Gastrocnemius medialis (tissue), 4 donors: Measurements from ENCODE around the gene RAD51B. TPM values are rescaled to one million over a fixed set of nuclear protein-coding genes. Genes with fewer than 3 reads are reported as not detected.

Experiments used
- ATAC-seq, 2 donors: fragments of 150-250 bp; one replicate each; pipeline ENCODE4 v1.9.1; 2016
- DNase-seq, 2 donors: peaks; one replicate each; pipeline ENCODE4 v3.0.0-alpha.2; 2019
- H3K27ac ChIP-seq, 4 donors: fragments of 200-600 bp; sonication (generic); 1 replicate in 1 of 4; 2 replicates in 3 of 4; pipeline ENCODE4 v1.5.1; 2016 to 2018; ENCODE audit warnings: mild to moderate bottlenecking in 2 of 4, moderate library complexity in 1 of 4
- H3K27me3 ChIP-seq, 3 donors: fragments of 200-600 bp; sonication (generic) in 2 of 3; 1 replicate in 1 of 3; 2 replicates in 2 of 3; pipeline versions ENCODE4 v1.5.1 to v1.6.0; 2016 to 2019; ENCODE audit warnings: mild to moderate bottlenecking in 1 of 3, moderate library complexity in 1 of 3
- H3K36me3 ChIP-seq, 2 donors: fragments of 200-600 bp; sonication (generic) in 1 of 2; one replicate each; pipeline ENCODE4 v1.5.1; 2017 to 2018
- H3K4me1 ChIP-seq, 2 donors: fragments of 200-600 bp; sonication (generic) in 1 of 2; one replicate each; pipeline ENCODE4 v1.5.1; 2016 to 2017; ENCODE audit warnings: mild to moderate bottlenecking in 2 of 2
- H3K4me3 ChIP-seq, 4 donors: fragments of 200-600 bp; sonication (generic) in 3 of 4; 1 replicate in 1 of 4; 2 replicates in 3 of 4; pipeline ENCODE4 v1.5.1; 2016 to 2019; ENCODE audit warnings: mild to moderate bottlenecking in 2 of 4
- H3K9me3 ChIP-seq, 3 donors: fragments of 200-600 bp; sonication (generic) in 2 of 3; 1 replicate in 1 of 3; 2 replicates in 2 of 3; pipeline ENCODE4 v1.5.1; 2016 to 2019
- POLR2A ChIP-seq, 2 donors: fragments of 450-650 bp; IDR thresholded peaks; one replicate each; pipeline ENCODE4 v1.6.1; 2017; ENCODE audit warnings: antibody characterized with exemption in 2 of 2, mild to moderate bottlenecking in 2 of 2, moderate library complexity in 2 of 2
- in situ Hi-C, 4 donors: fragments of 200-750 bp; cut with MboI; loops; one replicate each; pipeline versions ENCODE4 v1.15.0 to v1.8.0; 2017; ENCODE audit warnings: low sequenced_read_pairs in 4 of 4
- intact Hi-C: fragments of 100-400 bp; cut with DNase I; formaldehyde crosslinking; loops from one replicate; pipeline ENCODE4 v1.15.1; 2023; ENCODE audit warnings: low total_unique reads
- total RNA-seq, 4 donors: library from RNA; depleted of rRNA; stranded (reverse); fragments of >200 nt; gene quantifications; one replicate each; pipeline versions ENCODE4 v1.1.0 to v1.2.3, GENCODE V29; 2016
- TF ChIP-seq, protein P1 (sequence below), 5 experiments: fragments of 450-650 bp in 3 of 5; fragments of 200-600 bp in 2 of 5; sonication (generic) in 2 of 5; IDR thresholded peaks in 4 of 5; conservative IDR thresholded peaks in 1 of 5; 1 replicate in 4 of 5; 2 replicates in 1 of 5; pipeline ENCODE4 v1.5.1; 2016 to 2019; ENCODE audit warnings: antibody characterized with exemption in 5 of 5, mild to moderate bottlenecking in 3 of 5, moderate library complexity in 3 of 5

RAD51B gene
- total RNA-seq, 4 donors from 2014 or later, result 1.6 to 3.3 (median 2.4) TPM

DNA sequence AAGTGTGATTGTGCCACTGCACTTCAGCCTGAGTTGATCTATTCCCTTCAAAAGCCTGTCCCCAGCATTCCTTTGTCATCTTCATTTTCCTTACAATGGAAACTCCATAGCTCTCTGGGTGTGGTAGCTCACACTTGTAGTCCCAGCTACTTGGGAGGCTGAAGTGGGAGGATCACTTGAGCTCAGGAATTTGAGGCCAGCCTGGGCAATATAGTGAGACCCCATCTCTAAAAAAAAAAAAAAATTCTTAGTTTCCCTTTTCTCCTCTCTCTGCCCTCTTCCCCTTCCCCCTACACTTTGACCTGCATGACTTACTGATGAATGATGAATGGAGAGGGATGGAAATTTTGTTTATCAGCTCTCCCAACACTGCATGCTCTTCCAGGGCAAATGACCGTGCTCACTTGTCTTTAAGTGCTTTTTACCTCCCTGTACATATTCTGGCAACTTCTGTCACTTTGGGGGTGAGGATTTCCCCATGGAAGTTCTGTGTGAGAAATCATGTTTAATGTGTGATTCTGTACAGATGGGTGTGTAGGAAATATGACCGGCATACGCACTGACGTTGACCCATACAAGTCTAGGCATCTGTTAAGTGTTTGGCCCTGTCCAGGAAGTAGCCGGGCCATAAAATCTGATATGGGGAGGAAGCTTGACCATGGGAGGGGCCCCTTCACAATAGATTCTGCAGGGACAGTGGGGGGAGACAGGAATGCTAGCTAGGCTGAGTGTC, 907.9 kb downstream of the RAD51B start:
- H3K4me1 ChIP-seq, result peaks cover 5 to 24% of the 10 kb centered on the region in 2 donors
- ATAC-seq (peak in 1 of 2 donors; percentile 25), DNase-seq (no peak)
- TF ChIP-seq, protein P1, sequence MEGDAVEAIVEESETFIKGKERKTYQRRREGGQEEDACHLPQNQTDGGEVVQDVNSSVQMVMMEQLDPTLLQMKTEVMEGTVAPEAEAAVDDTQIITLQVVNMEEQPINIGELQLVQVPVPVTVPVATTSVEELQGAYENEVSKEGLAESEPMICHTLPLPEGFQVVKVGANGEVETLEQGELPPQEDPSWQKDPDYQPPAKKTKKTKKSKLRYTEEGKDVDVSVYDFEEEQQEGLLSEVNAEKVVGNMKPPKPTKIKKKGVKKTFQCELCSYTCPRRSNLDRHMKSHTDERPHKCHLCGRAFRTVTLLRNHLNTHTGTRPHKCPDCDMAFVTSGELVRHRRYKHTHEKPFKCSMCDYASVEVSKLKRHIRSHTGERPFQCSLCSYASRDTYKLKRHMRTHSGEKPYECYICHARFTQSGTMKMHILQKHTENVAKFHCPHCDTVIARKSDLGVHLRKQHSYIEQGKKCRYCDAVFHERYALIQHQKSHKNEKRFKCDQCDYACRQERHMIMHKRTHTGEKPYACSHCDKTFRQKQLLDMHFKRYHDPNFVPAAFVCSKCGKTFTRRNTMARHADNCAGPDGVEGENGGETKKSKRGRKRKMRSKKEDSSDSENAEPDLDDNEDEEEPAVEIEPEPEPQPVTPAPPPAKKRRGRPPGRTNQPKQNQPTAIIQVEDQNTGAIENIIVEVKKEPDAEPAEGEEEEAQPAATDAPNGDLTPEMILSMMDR (IDR thresholded peaks at IDR 0.05 in 4 of 5, conservative IDR thresholded peaks at IDR 0.05 in 1 of 5), result no peak
- no peak for TF ChIP-seq POLR2A (IDR thresholded peaks at IDR 0.05)
- H3K36me3 ChIP-seq, result no peaks in the 10 kb centered on the region
- H3K4me3 ChIP-seq, result no peak overlapping the region
- intact Hi-C loops, result no loop called here
- in situ Hi-C loops, result no loop called here
- H3K27ac ChIP-seq, result peak overlapping the region in 1 of 4 donors; percentile 60
- no peaks in the 10 kb centered on the region for H3K9me3 ChIP-seq
- no peaks in the 10 kb centered on the region for H3K27me3 ChIP-seq

DNA sequence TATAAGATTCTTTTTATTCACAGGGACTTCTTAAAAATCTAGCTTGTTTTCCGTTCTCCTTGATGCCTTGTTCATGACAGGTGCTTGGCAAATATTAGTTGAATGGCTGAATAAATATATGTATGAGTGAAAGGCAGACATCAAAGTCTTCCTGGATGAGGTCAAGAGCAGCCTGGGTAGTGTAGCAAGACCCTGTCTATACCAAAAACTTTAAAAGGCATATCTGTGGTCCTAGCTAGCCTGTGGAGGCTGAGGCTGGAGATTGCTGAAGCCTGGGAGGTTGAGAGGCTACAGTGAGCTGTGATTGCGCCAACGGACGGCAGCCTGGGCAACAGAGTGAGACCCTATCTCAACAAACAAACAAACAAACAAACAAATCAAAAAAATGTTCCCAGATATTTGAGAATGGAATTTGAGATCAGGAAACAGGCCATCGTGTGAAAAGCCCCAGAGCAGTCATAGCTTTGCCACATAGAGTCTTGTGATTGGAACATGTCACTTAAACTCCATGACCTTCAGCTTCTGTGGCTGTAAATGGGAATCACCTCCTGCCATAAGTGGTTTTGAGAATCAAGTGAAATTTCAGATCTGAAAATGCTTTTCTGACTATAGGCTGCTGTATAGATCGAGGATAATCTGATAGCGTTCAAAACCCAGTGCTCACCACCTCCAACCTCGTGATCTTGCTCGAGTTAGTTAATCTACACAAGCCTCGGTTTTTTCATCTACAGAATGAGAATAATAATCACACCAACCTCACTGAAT, 908.9 kb downstream of the RAD51B start:
- no peak for ATAC-seq
- Histone ChIP-seq H3K4me1 (peaks cover 5 to 24% of the 10 kb centered on the region in 2 donors), H3K27ac (peak overlapping the region in 2 of 4 donors; percentile 26 to 35), H3K27me3 (no peaks in the 10 kb centered on the region), H3K36me3 (no peaks in the 10 kb centered on the region), H3K4me3 (no peak overlapping the region), H3K9me3 (no peaks in the 10 kb centered on the region)
- no peak for DNase-seq
- TF ChIP-seq, protein P1 (IDR thresholded peaks at IDR 0.05 in 4 of 5, conservative IDR thresholded peaks at IDR 0.05 in 1 of 5), result no peak
- no peak for TF ChIP-seq POLR2A (IDR thresholded peaks at IDR 0.05)
- intact Hi-C loops, result no loop called here
- in situ Hi-C loops, result no loop called here

DNA sequence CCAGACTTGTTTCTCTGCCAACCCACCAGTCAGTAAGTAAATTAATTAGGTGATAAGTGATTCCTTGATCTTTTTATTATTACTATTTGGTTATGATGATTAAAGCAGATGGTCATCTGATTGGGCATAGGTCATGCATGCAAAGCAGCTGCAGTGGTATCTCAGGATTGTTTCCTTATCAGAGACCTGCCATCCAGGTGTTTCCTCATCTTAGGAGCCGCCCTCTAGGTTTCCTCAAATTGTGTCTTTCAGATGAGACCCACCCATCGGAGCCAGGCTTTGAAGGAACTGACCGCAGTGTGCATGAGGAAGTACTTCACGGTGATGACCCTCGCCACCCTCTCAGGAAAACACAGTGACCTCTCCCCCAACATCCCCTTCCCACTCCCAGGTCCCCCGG, 910.0 kb downstream of the RAD51B start:
- in situ Hi-C loops (no loop called here), intact Hi-C loops (no loop called here)
- TF ChIP-seq, protein P1 (IDR thresholded peaks at IDR 0.05 in 4 of 5, conservative IDR thresholded peaks at IDR 0.05 in 1 of 5), result no peak
- no peak for TF ChIP-seq POLR2A (IDR thresholded peaks at IDR 0.05)
- Histone ChIP-seq H3K27ac (peak overlapping the region; percentile 24 to 59 (median 50)), H3K4me3 (no peak overlapping the region), H3K27me3 (no peaks in the 10 kb centered on the region), H3K9me3 (no peaks in the 10 kb centered on the region), H3K4me1 (peaks cover 5 to 26% of the 10 kb centered on the region in 2 donors), H3K36me3 (no peaks in the 10 kb centered on the region)
- peak in 1 of 2 donors; percentile 9 for DNase-seq
- ATAC-seq, result peak; percentile 48 to 60

DNA sequence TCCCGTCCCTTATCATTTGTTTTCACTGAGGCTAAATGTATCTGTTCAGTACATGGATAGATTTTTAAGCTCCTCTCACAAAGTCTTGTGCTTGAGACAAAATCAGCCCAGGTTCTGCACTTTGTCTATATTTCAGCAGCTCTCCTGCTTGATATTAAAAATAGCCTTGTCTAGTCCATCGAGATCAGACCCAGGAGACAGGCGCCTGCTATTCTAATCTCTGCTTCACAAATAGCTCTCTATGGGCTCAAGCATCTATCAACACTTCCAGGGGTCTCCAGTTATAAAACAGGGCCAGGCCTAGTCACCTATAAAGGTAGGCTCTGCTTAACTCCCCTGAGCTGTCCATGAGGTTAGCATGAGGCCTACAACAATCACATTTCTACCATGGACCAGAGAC, 910.8 kb downstream of the RAD51B start:
- Histone ChIP-seq H3K36me3 (no peaks in the 10 kb centered on the region), H3K4me3 (no peak overlapping the region), H3K27ac (peak overlapping the region; percentile 24 to 59 (median 50)), H3K9me3 (no peaks in the 10 kb centered on the region), H3K27me3 (no peaks in the 10 kb centered on the region), H3K4me1 (peaks cover 5 to 27% of the 10 kb centered on the region in 2 donors)
- intact Hi-C loops, result no loop called here
- TF ChIP-seq POLR2A (IDR thresholded peaks at IDR 0.05), result no peak
- DNase-seq, result no peak
- in situ Hi-C loops, result no loop called here
- no peak for ATAC-seq

DNA sequence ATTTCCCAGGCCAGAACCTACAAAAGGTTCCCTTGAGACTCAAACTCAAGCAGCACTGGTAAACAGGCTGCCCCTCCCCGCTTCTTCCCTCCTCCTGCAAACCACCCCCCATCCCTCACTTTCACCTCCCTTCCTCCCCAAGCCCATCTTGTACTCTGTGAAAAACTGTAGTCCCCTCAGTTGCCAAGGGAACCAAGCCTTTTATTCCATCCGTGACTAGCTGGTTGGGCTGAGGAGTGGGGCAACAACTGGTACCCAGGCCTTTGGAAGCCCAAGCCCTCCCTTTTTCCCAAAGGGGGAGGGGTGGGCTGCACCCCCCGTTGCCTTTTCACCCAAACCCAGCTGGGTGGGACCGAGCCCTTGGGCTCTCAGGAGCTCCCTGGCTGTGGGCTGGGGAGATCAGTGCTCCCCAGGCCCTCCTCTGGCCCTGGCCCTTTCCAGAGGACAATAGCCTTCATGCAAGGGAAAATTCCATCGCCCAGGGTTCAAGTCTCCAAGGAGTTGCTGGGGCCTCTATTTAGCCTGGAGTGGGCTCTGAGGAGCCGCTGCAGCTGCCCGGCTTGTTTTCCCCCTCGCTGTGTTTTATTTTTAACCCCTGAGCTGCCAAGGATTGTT, 911.3 kb downstream of the RAD51B start:
- ATAC-seq (no peak), DNase-seq (no peak)
- H3K4me1 ChIP-seq, result peaks cover 5 to 31% of the 10 kb centered on the region in 2 donors
- no peak overlapping the region for H3K4me3 ChIP-seq
- in situ Hi-C loops (no loop called here), intact Hi-C loops (no loop called here)
- TF ChIP-seq POLR2A (IDR thresholded peaks at IDR 0.05), result no peak
- TF ChIP-seq, protein P1 (IDR thresholded peaks at IDR 0.05 in 4 of 5, conservative IDR thresholded peaks at IDR 0.05 in 1 of 5), result no peak
- H3K27ac ChIP-seq, result peak overlapping the region in 3 of 4 donors; percentile 48 to 59 (median 51)
- H3K36me3 ChIP-seq, result no peaks in the 10 kb centered on the region
- no peaks in the 10 kb centered on the region for H3K27me3 ChIP-seq
- H3K9me3 ChIP-seq, result no peaks in the 10 kb centered on the region
